ENCODE data around the gene NELFCD.

DNA sequence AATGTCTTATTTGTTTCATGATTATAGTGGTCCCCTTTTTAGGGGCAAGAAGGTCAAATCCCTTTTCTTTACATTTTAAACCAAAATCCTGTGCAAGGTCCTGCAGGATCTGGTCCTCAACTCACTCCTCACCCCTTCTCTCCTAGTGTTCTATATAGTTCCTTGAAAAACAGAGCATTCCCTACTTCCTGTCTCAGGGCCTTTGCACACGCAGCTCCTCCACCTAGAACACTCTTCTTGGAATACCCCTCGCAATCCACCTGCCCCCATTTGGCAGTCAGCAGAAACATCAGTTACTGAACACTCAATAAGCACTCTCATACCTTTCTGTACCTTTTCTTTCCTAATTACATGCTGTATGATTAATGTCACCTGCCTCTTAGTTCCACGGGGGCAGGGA lies 54.3 kb downstream of the NELFCD start:
- TF ChIP-seq, protein P1, sequence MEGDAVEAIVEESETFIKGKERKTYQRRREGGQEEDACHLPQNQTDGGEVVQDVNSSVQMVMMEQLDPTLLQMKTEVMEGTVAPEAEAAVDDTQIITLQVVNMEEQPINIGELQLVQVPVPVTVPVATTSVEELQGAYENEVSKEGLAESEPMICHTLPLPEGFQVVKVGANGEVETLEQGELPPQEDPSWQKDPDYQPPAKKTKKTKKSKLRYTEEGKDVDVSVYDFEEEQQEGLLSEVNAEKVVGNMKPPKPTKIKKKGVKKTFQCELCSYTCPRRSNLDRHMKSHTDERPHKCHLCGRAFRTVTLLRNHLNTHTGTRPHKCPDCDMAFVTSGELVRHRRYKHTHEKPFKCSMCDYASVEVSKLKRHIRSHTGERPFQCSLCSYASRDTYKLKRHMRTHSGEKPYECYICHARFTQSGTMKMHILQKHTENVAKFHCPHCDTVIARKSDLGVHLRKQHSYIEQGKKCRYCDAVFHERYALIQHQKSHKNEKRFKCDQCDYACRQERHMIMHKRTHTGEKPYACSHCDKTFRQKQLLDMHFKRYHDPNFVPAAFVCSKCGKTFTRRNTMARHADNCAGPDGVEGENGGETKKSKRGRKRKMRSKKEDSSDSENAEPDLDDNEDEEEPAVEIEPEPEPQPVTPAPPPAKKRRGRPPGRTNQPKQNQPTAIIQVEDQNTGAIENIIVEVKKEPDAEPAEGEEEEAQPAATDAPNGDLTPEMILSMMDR (optimal IDR thresholded peaks at IDR 0.05 in 1 of 3, IDR thresholded peaks at IDR 0.05 in 1 of 3, conservative IDR thresholded peaks at IDR 0.05 in 1 of 3; ENCODE audit: extremely low read depth in 1 of 3, insufficient read depth in 2 of 3, low read length in 3 of 3), result no peak
- TF ChIP-seq EZH2 (IDR thresholded peaks at IDR 0.05; ENCODE audit: low read length), result no peak

All from keratinocyte (primary cell).